CD1c-positive myeloid dendritic cell (primary cell): ENCODE results near the gene WBP1.
"Not testable (repeated sequence)": the region's sequence is repeated elsewhere in the genome, so short reads cannot be mapped to it uniquely, and the experiment has no call there.

Experiments
- DNase-seq: peaks from one replicate; pipeline ENCODE4 v3.0.0-alpha.2; 2016; ENCODE audit errors: extremely low spot score

The WBP1 gene

DNA sequence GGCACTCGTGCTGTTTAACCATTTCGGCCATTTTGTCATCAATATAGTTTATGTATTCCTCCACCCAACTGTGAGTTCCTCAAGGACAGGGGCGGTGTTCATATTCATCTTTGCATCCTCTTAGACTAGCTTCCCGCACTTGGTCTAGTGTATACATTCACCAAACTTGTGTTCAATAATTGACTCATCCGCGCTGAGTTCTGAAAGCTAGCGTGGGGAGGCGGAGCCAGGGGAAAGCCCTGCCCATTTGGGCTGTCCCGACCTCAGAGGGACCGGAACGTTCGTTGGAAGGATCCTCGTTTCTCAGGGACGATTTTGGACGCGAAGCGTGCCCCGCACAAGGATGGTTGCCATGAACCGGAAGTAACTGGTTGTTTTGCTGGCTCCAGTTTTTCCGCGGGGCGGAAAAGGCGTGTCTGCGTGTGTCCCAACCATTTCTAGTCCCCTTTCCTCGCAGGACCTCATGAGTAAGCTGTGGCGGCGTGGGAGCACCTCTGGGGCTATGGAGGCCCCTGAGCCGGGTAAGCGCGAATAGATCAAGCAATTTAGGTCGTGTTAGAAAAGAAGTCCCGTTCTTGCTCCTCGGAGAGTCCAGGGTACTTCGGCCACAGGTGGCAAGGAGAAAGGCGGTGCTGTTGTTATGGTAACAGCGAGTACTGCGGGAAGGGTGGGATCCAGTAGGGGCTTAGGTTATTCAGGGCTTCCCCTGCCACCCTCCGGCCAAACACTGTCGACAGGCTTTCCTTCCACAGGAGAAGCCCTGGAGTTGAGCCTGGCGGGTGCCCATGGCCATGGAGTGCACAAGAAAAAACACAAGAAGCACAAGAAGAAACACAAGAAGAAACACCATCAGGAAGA lies 3.4 kb upstream of the WBP1 start, which contains the start of gene INO80B:
Gene INO80B, plus strand, starts transcription at position 434 of the 858 bp plus-strand sequence. Its CDS starts 30 bp downstream, at position 464.
- peak; percentile 99 for DNase-seq

DNA sequence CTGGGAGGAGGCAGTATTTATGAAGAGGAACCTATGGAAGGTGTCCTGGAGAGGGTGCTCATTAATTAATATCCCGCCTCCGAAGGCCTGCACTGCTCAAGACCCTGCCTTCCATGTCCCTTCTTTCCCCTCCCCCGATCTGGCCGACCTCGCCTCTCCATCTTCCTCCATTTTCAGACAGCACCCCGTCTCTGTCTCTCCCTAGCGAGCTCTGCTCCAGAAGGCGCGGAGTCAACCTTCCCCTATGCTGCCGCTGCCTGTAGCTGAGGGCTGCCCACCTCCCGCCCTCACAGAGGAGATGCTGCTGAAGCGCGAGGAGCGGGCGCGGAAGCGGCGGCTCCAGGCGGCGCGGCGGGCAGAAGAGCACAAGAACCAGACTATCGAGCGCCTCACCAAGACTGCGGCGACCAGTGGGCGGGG lies 1.1 kb upstream of the WBP1 start:
- no peak for DNase-seq

DNA sequence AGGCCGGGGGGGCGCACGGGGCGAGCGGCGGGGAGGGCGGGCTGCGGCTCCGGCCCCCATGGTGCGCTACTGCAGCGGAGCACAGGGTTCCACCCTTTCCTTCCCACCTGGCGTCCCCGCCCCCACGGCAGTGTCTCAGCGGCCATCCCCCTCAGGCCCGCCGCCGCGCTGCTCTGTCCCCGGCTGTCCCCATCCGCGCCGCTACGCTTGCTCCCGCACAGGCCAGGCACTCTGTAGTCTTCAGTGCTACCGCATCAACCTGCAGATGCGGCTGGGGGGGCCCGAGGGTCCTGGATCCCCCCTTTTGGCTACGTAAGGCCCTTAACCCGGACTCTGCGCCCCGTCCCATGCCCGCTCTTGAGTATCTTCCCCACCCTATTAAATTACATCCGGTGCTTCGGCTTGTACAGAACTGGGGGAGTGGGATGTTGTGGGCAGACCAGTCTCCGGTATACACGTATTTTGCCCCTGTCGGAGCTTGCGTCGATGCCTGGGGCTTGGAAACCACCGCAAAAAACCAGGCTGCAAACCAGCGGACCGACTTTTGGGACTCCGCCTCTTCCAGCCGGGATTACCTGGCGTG lies 598 bp upstream of the WBP1 start:
- peak; percentile 60 for DNase-seq

DNA sequence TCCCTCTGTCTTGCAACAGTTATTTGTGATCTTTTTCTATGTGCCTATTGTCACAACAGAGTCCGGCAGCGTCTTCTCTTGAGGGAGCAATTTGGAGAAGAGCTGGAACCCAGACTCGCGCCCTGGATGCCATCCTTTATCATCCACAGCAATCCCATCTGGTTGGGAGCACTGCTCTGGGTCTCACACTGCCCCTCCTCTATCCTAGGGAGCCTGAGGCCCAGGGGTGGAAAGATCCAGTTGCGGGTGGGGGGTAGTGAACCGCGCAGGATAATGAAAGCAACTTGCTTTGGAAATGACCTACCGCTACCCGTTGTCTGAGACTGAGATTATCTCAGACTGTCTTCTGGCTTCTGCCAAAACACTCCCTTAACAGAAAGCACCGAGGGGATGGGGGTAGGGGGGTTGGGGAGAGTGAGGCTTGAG lies 713 bp downstream of the WBP1 start:
- no peak for DNase-seq

DNA sequence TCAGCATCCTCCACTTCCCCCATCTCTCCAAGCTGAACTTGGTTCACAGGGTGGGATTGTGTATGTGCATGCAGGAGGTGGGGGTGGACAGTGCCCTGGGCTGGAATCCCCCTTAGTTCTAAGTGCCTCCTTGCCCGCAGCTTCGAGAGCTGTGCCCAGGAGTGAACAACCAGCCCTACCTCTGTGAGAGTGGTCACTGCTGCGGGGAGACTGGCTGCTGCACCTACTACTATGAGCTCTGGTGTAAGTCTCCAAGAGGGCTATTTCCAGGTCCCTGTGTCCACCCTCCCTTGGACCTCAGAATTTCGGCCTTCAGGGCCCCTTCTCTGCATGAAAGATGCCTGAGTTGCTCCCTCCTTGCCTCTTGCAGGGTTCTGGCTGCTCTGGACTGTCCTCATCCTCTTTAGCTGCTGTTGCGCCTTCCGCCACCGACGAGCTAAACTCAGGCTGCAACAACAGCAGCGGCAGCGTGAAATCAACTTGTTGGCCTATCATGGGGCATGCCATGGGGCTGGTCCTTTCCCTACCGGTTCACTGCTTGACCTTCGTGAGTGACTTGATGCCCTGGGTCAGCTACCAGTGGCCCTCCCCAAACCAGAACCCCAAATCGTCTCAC lies 1.4 kb downstream of the WBP1 start:
- DNase-seq = not testable (repeated sequence)

DNA sequence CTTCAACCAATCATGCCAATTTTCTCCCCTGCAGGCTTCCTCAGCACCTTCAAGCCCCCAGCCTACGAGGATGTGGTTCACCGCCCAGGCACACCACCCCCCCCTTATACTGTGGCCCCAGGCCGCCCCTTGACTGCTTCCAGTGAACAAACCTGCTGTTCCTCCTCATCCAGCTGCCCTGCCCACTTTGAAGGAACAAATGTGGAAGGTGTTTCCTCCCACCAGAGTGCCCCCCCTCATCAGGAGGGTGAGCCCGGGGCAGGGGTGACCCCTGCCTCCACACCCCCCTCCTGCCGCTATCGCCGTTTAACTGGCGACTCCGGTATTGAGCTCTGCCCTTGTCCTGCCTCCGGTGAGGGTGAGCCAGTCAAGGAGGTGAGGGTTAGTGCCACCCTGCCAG lies 1.9 kb downstream of the WBP1 start:
- DNase-seq = not testable (repeated sequence)

DNA sequence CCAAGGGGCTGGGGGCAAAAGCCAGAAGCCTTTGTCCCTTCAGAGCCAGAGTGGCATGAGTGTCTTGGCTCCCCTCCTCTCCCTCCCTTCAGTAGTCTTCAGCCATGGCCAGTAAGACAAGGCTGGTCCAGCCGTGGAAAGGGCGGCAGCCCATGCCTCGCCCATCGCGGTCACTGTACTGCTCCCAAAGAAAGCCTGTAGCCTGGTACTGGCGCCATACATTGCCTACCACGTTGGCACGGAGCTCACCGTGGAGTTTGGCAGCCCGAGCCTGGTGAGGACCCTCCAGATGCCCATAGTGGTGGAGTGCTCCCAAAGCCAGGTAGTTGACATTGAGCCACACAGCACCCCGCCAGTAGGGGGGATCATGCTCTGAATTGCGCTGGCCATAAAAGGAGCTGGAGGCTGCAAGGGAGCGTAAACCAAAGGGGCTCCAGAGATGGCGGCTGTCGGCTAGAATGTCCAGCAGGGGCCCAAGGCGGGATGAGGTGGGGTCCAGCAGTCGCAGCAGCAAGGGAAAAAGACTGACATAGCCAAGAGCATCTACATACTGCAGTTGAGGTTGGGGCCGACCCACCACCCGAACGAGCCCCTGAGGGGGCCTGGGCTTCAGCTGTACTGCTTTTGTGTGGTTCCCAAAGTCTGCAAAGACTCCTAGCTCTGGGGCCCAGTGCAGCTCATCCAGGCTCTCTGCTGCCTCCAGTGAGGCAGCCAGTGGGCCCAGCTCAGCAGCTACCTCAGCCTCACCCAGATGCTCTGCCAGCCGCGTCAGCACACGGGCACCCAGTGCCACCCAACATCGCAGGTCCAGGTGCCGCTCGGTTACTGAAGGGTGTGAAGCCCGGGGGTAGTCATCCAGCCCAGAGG lies 3.2 kb downstream of the WBP1 start:
- DNase-seq = no peak

DNA sequence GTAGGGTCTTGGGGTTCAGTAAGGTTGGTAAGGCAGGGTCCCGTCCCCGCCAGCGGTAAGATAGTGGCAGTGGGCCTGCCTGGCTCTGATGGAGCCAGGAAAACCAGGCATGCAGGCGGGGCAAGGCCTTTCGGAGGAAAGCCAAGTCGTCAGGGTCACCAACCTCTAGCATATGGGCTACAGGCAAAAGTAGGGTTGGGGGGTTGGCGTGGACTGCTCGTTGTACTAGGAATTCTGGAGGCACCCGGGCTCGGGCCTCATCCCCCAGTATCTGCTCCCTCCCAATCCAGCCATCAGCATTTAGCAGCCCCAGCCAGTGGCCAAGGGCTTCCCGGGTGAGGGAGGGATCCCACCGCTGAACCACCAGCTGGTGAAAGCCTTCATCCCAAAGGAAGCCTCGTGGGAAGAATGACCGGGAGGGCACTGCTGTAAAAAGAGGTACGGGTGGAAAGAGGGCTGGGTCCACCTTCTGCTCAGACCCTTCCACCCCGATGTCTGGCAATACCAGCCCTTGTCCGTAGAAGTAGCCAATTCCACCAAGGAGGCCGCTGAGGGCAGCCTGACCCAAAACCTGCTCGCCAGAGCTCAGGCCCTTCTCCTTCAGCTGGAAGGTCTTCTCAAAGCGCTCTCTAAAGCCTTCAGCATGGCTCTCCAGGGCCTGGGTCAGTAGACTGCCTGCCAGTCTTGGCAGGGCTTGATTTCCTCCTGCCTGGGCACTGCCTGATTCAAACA lies 4.0 kb downstream of the WBP1 start:
- no peak for DNase-seq

DNA sequence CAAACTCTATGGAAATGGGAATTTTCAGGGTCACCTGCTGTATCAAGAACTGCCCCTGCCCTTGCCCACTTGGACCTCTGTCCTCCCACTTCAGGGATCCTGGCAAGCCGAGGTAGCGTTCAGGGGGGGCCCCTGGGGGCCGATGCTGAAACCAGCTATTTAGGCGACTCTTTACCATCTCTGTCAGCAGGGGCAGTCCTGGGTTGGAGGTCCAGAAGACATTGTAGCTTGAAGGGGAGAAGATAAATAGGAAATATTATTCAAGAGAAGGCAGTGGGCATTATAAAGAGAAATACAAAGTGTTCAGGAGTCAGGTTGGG lies 4.5 kb downstream of the WBP1 start:
- no peak for DNase-seq

DNA sequence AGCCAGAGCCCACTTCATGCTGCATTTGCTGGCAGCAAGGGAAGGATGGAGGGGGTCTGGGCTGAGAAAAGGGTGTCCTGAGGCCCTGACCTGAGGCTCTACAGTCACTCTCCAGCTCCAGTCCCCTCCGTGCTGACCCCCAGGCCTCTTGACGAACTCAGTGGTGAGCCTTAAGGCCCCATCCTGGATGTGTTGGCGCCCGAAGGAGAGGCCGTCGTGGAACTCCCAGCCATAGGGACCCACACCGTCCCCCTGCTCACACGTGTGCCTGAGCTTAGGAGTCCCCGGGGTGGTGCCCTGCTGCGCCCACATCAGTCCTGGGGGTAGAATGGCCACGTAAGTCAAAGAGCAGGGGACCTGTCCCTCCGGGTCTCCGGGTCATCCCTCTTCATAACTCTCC lies 6.2 kb downstream of the WBP1 start:
- no peak for DNase-seq

DNA sequence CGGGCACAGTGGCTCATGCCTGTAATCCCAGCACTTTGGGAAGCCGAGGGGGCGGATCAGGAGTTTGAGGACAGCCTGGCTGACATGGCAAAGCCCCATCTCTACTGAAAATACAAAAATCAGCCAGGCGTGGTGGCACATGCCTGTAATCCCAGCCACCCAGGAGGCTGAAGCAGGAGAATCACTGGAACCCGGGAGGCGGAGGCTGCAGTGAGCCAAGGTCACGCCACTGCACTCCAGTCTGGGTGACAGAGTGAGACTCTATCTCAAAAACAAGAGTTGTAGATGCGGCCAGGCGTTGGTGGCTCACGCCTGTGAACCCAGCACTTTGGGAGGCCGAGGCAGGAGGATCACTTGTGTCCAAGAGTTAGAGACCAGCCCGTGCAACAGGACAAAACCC lies 12.5 kb downstream of the WBP1 start:
- DNase-seq = not testable (repeated sequence)

DNA sequence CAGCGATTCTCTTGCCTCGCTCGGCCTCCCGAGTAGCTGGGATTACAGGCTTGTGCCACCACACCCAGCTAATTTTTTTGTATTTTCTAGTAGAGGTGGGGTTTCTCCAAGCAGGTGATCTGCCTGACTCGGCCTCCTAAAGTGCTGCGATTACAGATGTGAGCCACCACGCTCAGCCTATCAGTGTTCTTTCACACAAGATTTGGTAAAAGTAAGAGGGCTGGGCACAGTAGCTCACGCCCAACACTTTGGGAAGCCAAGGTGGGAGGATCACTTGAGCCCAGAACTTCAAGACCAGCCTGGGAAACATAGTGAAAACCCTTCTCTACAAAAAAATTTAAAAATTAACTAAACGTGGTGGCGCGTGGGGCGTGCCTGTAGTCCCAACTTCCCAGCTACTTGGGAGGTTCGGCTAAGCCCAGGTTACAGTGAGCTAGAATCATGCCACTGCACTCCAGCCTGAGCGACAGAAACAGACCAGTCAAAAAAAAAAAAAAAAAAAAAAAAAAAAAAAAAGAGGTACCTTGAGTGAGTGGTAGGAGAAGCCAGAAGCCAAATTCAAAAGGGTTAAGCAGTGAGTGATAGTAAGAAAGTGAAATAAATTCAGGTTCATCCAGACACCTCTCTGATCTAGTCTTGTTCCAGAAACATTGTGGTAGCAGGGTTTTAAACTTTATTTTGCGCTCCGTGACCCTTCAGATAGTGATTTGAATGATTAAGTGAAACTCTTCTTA lies 13.3 kb downstream of the WBP1 start:
- DNase-seq = no peak

DNA sequence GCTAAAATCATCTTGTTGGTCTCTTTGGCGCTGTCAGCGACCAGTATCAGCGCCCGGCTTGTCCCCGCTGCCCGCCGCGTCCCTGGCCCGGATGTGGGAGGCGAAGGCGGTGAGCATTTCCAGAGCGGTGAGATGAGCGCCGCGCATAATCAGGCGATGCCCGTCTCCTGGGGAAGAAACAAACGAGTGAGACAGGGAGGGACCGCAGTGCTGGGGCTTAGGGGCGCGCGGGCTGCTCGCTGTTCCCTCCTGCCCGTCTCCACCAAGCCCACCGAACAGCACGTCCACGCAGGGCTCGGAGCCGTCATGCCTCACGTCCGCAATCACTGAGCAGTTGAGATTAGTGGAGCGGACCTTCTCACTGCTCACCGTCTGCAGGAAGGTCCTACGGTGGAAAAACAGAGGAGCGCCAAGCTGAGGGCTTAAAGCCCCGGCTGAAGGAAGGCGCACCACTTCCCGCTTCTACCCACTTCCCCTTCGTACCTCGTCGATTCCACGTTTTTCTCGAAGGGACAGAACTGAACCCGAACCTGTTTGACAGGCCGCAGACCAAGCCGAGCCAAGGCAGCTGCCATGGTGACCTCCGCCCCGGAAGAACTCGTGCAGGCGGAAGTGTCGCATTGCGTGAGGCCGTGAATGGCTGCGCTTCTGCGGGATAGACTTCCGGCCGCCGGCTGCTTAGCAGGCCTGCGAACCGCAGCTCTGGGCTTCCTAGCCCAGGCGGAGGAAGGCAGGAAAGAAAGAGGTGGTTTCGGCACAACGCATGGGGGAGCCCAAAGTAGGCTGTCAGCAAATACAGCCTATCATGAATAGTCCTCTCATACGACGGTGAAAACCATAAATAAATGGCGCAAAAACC lies 14.1 kb downstream of the WBP1 start, which contains the start of gene MRPL53:
Gene MRPL53, minus strand, starts transcription at position 595 of the 859 bp plus-strand sequence. Its CDS starts 20 bp downstream, at position 575.
- DNase-seq = peak; percentile 96

DNA sequence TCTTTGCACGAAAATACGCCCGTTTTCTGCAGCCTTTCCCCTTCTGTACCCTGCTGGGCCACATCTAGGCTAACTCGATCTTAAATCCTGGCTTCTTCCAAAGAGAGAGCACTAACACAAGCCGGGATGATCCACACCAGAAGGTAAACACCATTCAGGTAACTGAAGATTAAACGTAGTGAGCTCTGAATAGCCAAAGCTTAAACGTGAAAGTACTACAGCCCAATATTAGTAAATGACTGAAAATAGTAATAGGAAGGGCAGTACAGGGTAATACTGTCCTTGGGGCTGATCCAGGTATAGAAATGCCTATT lies 14.7 kb downstream of the WBP1 start:
- DNase-seq = no peak

DNA sequence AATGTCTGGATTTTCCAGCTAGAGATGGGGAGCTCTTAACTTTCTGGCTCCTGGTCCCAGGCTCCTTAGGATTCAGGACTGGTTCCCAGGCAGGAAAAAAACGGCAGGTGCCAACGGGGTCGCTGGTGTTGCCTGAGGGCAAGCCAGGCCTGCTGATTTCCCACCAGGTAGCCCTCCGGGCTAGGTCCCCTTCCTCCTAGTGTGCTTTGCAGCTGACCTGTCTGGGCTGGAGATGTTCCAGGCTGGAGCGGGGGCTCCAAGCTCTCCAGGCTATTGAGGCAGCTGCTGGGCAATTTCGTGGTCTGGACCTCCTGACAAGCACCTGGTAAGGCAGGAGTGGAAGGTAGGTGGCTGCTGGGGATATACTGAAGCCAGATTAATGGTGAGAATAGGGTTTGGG lies 16.2 kb downstream of the WBP1 start:
- DNase-seq = no peak

DNA sequence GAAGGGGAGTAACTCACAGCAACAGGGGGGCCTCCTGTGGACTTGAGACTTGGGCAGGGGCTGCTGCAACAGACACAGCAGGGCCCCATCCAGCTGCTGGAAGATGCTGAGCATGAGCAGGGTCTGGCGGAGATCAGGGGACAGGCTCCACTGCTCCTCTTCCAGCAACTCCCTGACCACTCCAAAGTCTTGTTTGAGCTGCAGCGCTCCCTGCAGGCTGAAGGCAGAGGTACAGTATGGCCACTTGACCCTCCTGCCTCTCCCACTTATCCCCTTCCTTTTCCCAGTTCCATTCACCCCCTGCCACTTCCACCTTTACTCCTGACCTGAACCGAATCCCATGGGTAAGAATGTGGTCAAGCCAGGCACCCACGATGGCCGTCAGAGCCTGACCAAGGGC lies 16.7 kb downstream of the WBP1 start:
- no peak for DNase-seq

DNA sequence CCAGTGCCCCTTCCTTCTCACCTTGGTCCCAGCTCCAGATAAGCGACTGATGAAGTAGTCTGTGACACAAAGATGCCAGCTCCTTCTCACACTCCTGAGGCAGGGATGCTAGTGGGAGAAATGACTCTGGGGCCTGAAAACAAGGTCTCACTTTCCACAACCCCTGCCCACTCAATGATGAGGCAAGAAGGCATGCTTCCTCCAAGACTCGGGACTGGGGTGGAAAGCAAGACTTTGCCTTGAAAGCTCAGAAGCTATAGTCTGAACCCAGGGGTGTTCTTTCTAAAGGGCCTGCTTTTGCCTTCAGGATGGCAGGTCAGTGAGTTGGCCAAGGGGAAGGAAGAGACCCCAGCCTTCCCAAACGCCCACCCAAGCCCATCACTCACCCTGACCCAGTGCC lies 23.2 kb downstream of the WBP1 start:
- DNase-seq = peak; percentile 72

DNA sequence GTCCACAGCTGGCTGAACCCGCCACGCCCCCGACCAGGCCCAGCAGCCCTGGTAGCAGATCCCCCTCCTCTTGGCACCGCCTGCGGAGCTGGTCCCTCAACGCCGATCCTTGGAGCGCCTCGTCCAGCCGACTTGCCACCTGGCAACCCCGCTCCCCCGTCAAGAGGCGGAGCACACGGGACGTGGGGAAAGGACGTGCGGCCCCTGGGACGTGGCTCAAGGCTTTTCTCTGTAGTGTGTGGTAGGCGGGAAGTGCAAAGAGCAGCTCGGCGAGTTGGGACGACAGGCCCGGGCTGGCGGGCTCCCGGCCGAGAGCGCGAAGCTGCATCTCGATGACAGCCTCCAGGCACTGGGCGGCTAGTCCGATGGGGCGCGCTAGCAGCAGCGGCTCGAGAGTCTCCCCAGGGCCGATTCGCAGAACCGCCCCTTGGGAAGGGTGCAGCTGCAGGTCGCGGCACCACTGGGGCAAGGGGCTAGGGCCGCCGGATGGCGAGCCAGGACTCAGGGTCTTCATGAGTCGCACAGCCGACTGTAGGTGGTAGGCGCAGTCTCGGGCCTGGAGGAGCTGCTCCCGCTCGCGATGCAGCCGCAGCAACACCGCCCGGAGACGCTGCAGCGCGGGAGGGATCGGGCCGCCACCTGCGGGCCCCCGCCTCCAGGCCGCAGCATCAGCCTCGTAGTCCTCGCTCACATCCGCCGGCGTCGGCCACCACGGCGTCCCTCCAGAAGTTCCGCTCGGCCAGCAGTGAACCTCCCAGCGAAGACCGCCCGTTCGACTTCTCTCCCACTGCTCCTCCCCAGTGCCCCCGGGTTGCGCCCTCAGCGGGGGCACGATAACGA lies 23.9 kb downstream of the WBP1 start:
- DNase-seq = peak; percentile 66
